Small intestine (tissue), 7 donors: Measurements from ENCODE around the gene PIGL. TPM values are rescaled to one million over a fixed set of nuclear protein-coding genes. Genes with fewer than 3 reads are reported as not detected.

Experiments used
- DNase-seq, 2 donors: peaks; one replicate each; pipeline versions ENCODE4 v3.0.0 to v3.0.0-alpha.2; 2013
- FAIRE-seq: peaks from 2 replicates; lab custom pipeline; 2012; peaks lifted over from hg19 to GRCh38; lab: Jason Lieb, UNC
- H3K27ac ChIP-seq, 3 donors: one replicate each; pipeline ENCODE4 v1.5.1; 2013; ENCODE audit warnings: low read length in 2 of 3, mild to moderate bottlenecking in 2 of 3, control low read depth in 1 of 3, inconsistent platforms in 1 of 3, low read depth in 1 of 3, moderate library complexity in 1 of 3
- H3K27me3 ChIP-seq, 3 donors: one replicate each; pipeline ENCODE4 v1.6.1; 2013; ENCODE audit warnings: low read length in 3 of 3, inconsistent platforms in 1 of 3; ENCODE audit not compliant: control insufficient read depth in 3 of 3, insufficient read depth in 3 of 3
- H3K36me3 ChIP-seq, 3 donors: one replicate each; pipeline ENCODE4 v1.6.1; 2013; ENCODE audit warnings: low read length in 3 of 3, inconsistent platforms in 1 of 3, low read depth in 1 of 3, mild to moderate bottlenecking in 1 of 3, moderate library complexity in 1 of 3; ENCODE audit not compliant: control insufficient read depth in 3 of 3, insufficient read depth in 2 of 3
- H3K4me1 ChIP-seq, 3 donors: one replicate each; pipeline ENCODE4 v1.6.1; 2013; ENCODE audit warnings: low read length in 2 of 3, inconsistent platforms in 1 of 3, low read depth in 1 of 3, mild to moderate bottlenecking in 1 of 3, moderate library complexity in 1 of 3; ENCODE audit not compliant: control insufficient read depth in 3 of 3, insufficient read depth in 2 of 3
- H3K4me3 ChIP-seq, 3 donors: one replicate each; pipeline ENCODE4 v1.5.1; 2013; ENCODE audit warnings: low read length in 3 of 3, control low read depth in 1 of 3, inconsistent platforms in 1 of 3, low read depth in 1 of 3, mild to moderate bottlenecking in 1 of 3, moderate library complexity in 1 of 3
- H3K9me3 ChIP-seq, 2 donors: one replicate each; pipeline ENCODE4 v1.6.1; 2013; ENCODE audit warnings: low read depth in 1 of 2, low read length in 1 of 2; ENCODE audit not compliant: control insufficient read depth in 2 of 2, insufficient read depth in 1 of 2
- WGBS, 3 donors: extraction: QIAGEN DNeasy Blood & Tissue Kit; methylation state at CpG; one replicate each; pipeline ENCODE4 v1.1.7; 2013; 5-methylcytosine and 5-hydroxymethylcytosine counted together
- polyA plus RNA-seq, 4 donors: library from polyadenylated mRNA; stranded (reverse) in 3 of 4; unstranded in 1 of 4; fragments of 200-250 nt in 3 of 4; fragments of 120-200 nt in 1 of 4; gene quantifications; one replicate each; pipeline versions ENCODE4 v1.2.1 to v1.2.3, GENCODE V29; 2013
- donor health status: healthy with polysubstance abuse.
- donor health status: control.
- donor health status: control.
- donor health status: Bipolar disorder and iron deficiency.
- donor health status: healthy.

Gene PIGL
- polyA plus RNA-seq, 4 donors = 19.0 to 43.1 (median 25.9) TPM

DNA sequence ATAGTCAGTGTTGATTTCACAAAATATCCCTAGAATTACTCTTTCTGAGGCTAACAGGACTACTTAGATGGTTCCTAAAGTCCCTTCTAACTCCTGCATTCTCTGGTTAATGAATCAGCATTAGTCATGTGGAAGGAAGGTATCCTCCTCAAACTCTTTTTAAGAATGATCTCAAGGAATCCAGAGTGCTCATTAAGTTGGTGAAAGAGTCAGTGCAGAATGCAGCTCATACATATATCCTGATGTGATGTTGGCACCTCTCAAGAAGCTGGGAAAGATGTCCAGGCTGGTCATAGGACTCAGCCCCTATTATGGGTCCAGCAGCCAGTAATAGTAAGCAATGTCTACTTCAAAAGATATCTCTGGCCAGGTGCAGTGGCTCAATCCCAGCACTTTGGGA lies 65.5 kb downstream of the PIGL start:
- peaks cover 0 to 16% (median 0%) of the 10 kb centered on the region in 3 donors for H3K36me3 ChIP-seq
- H3K9me3 ChIP-seq = peaks cover 0 to 4% of the 10 kb centered on the region in 2 donors
- FAIRE-seq (no peak), DNase-seq (no peak)
- peaks cover 9 to 22% (median 9%) of the 10 kb centered on the region in 3 donors for H3K4me1 ChIP-seq
- no peak overlapping the region for H3K4me3 ChIP-seq
- H3K27me3 ChIP-seq = no peaks in the 10 kb centered on the region
- H3K27ac ChIP-seq = no peak overlapping the region

DNA sequence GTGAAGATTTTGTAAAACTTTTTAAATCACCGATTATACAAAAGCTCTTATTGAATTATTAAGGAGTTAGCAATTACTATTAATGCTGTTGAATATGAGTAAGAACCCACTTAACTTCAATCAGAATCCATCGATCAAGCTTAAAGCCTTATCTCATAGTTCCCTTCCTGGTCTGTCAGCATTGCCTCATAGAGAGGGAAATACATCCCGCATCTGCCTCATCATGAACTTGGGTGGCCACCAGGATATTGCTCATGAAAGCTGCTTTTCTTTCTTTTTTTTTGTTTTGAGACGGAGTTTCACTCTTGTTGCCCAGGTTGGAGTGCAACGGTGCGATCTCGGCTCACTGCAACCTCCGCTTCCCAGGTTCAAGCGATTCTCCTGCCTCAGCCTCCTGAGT lies 66.7 kb downstream of the PIGL start:
- H3K4me3 ChIP-seq = no peak overlapping the region
- 88 to 91% (median 91%) methylated on average over 9 of the region's 9 CpGs for WGBS, 3 donors
- peaks cover 0 to 13% (median 0%) of the 10 kb centered on the region in 3 donors for H3K36me3 ChIP-seq
- FAIRE-seq (no peak), DNase-seq (no peak)
- peaks cover 9 to 33% (median 10%) of the 10 kb centered on the region in 3 donors for H3K4me1 ChIP-seq
- H3K27me3 ChIP-seq = no peaks in the 10 kb centered on the region
- H3K9me3 ChIP-seq = no peaks in the 10 kb centered on the region
- H3K27ac ChIP-seq = no peak overlapping the region

DNA sequence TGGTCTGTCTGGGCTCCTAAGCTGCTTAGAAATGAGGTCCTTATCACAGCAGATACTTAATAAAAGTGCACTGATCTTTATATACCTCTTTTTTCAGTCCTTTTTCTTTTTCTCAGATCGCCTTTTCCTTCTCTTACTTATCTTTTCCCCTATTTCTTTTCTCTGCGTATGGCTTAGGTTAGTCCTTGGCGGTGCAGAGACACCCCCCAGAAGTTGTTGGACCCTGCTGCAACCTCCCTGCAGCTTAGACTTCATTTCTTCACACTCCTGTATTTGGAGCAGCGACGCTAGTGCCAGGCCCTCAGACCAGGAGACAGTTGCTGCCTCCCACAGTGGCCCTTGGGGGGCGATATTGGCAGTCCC lies 68.6 kb downstream of the PIGL start:
- Histone ChIP-seq H3K9me3 (no peaks in the 10 kb centered on the region), H3K4me3 (no peak overlapping the region), H3K27ac (peak overlapping the region; percentile 93 to 98 (median 97)), H3K27me3 (no peaks in the 10 kb centered on the region), H3K4me1 (peaks cover 14 to 52% (median 14%) of the 10 kb centered on the region in 3 donors), H3K36me3 (peaks cover 0 to 10% (median 0%) of the 10 kb centered on the region in 3 donors)
- WGBS, 3 donors = 11 to 27% (median 18%) methylated on average over 6 of the region's 6 CpGs
- DNase-seq (no peak), FAIRE-seq (no peak)

DNA sequence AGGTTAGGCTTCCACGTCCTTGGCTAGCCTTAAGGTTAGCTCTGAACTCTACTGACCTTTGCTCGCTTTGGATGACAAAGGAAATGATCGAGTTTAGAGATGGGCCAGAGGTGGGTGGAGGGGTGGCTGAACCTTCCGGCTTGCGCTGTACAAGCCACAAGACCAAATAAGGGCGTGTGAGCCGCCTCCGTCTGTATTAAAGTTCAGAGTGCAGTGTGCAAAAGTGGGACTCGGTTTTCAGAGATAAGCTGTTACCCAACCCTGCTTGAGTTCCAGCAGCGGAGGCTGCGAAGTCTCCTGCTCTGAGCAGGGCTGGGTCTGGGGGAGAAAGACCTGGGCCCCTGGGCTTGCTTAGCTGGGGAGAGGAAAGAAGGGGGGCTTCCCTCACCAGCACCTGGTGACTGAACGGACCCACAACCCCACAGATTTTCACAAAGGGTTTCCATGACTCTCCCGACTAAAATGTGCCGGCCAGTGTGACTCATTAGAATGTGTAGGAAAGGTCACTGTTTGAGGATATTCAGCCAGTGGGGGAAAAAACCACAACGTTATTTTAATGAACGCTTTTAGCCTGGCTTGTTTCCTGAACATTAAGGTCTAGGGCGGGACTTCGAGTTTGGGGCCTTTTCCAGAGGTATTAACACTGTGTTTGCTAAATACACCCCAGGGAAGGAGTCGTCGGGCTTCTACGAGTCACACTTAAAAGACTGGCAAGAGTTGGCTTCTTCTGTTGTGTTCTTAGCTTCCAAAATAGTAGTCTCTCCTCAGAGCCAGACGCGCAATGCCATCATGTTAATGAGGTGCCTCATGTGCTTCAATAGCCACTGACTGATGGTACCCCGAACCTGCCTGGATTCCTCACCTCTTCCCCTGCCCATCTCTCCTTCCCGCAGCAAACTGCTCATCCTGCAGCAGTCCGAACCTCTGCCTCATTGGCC lies 69.3 kb downstream of the PIGL start:
- Histone ChIP-seq H3K36me3 (peaks cover 0 to 10% (median 0%) of the 10 kb centered on the region in 3 donors), H3K27ac (peak overlapping the region; percentile 93 to 98 (median 97)), H3K4me3 (no peak overlapping the region), H3K4me1 (peaks cover 14 to 52% (median 14%) of the 10 kb centered on the region in 3 donors), H3K27me3 (no peaks in the 10 kb centered on the region), H3K9me3 (no peaks in the 10 kb centered on the region)
- FAIRE-seq = no peak
- 11 to 16% (median 13%) methylated on average over 26 of the region's 26 CpGs for WGBS, 3 donors
- peak; percentile 97 to 99 for DNase-seq

DNA sequence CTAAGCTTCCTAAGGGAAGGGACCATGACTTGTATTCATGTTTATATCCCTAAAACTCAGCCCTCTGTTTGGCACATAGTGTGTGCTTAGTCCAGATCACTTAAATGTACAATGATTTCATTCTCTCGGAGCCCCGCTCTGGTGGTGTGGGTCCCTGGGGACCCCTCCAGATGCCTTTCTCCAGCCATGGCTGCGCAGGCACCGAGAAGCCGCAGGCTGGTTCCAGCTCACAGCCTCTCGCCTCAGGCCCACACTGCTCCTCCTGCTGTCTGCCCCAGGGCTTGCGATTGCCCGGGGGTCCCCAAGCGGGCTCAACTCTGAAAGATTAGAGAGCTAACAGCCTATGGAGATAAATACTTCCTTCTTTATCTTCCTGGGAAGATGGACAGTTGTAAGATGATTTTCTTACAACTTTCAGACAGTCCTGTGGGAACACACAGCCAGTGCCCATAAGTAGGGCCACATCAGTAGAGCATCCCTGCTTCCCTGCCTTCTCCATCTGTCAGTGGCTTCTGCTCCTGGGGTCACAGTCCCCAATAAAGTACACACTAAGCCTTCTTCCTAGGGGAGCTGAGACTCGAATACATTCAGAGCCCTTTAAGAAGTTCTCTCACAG lies 70.0 kb downstream of the PIGL start:
- Histone ChIP-seq H3K9me3 (no peaks in the 10 kb centered on the region), H3K36me3 (peaks cover 0 to 9% (median 0%) of the 10 kb centered on the region in 3 donors), H3K4me3 (no peak overlapping the region), H3K27ac (peak overlapping the region; percentile 93 to 98 (median 97)), H3K4me1 (peaks cover 14 to 53% (median 14%) of the 10 kb centered on the region in 3 donors), H3K27me3 (no peaks in the 10 kb centered on the region)
- WGBS, 3 donors = 61 to 74% (median 64%) methylated on average over 10 of the region's 10 CpGs
- DNase-seq = no peak
- no peak for FAIRE-seq

DNA sequence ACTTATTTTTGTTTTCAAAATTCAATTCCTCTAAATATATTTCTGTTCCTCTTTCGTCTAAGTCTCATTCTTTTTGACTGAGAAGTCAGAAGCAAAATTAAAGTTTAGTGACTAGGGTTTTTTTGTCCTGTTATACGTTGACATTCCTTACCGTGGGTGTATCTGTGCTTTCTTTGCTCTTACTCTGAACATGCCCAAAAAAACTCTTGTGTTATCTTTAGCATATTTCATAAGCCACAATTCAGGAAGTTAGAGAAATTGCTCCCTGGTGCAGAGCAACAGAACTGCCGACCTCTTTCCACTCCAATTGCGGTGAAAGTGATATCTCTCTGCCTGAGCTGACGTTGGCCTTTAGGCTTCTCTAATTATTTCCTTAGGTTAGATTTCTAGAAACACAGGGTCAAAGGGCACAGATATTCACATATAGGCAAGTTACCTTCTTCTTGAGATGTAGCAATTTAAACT lies 70.6 kb downstream of the PIGL start:
- Histone ChIP-seq H3K27me3 (no peaks in the 10 kb centered on the region), H3K9me3 (no peaks in the 10 kb centered on the region), H3K27ac (peak overlapping the region; percentile 93 to 98 (median 97)), H3K4me3 (no peak overlapping the region), H3K4me1 (peaks cover 14 to 57% (median 14%) of the 10 kb centered on the region in 3 donors), H3K36me3 (peaks cover 0 to 11% (median 0%) of the 10 kb centered on the region in 3 donors)
- DNase-seq (peak; percentile 71 to 85), FAIRE-seq (no peak)
- 7 to 11% (median 8%) methylated on average over 6 of the region's 6 CpGs for WGBS, 3 donors

DNA sequence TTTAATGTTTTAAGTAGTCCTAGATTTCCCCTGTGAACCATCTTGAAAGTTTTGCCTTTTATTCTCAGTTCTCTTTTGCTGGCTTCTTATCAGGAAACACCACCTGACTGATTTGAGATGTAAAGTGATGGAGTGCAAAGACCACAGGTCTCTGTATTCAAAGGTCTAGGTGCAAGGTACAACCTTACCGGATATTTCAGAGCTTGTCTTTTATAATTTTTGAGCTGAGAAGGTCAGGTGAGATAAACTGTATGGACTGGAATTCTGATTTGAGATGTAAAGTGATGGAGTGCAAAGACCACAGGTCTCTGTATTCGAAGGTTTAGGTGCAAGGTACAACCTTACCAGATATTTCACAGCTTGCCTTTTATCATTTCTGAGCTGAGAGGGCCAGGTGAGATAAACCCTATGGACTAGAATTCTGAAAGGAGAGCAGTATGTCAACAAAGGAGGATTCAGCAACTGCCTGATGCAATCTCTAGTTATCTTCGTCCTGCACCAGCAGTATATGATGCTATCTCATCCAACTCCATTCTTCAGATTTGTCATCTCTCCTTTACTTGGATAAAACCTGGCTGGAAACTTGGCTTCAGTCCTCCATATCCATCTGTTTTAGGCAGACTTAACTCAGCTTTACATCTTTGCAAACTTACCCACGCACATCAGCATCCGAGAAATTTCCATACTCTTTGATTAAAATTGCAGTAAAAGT lies 72.0 kb downstream of the PIGL start:
- no peak for FAIRE-seq
- no peaks in the 10 kb centered on the region for H3K9me3 ChIP-seq
- H3K4me3 ChIP-seq = no peak overlapping the region
- 20 to 63% (median 35%) methylated on average over 5 of the region's 5 CpGs for WGBS, 3 donors
- H3K27ac ChIP-seq = peak overlapping the region; percentile 24 to 98 (median 56)
- DNase-seq = peak; percentile 84 to 92
- H3K4me1 ChIP-seq = peaks cover 14 to 64% (median 14%) of the 10 kb centered on the region in 3 donors
- peaks cover 0 to 9% (median 0%) of the 10 kb centered on the region in 3 donors for H3K36me3 ChIP-seq
- H3K27me3 ChIP-seq = no peaks in the 10 kb centered on the region

DNA sequence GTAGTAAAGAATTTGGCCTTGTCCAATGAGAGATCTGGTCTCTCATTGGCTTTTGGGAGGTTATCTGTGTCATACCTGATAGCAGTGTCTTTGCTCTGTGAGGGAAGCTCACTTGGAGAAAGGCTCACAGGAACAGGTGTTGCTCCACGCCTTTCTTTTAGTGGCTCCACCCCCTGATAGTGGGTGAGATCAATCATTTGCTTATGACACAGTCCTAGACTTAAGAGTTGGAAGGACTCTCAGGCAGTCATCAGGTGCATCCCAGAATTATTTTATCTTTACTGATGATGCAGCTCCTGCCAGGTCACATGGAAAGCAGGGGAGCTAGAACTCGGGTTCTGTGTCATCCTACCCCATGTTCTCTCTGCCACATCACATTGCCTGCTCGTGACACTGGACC lies 76.9 kb downstream of the PIGL start:
- Histone ChIP-seq H3K36me3 (peaks cover 0 to 10% (median 0%) of the 10 kb centered on the region in 3 donors), H3K4me1 (peaks cover 7 to 61% (median 8%) of the 10 kb centered on the region in 3 donors), H3K27ac (peak overlapping the region; percentile 69 to 89 (median 80)), H3K27me3 (no peaks in the 10 kb centered on the region), H3K4me3 (no peak overlapping the region), H3K9me3 (peaks cover 0 to 4% of the 10 kb centered on the region in 2 donors)
- no peak for FAIRE-seq
- 11 to 69% (median 46%) methylated on average over 3 of the region's 3 CpGs for WGBS, 3 donors
- peak; percentile 88 to 93 for DNase-seq
